HG03354 (cell line): ENCODE data around the gene TBXA2R.
"Not testable (repeated sequence)": the region's sequence is repeated elsewhere in the genome, so short reads cannot be mapped to it uniquely, and the experiment has no call there.

Experiments used
- ATAC-seq: cut with Tn5 transposase; IDR thresholded peaks from one replicate; pipeline ENCODE4 v1.9.1; 2021; ENCODE audit warnings: mild to moderate bottlenecking; ENCODE audit not compliant: unreplicated experiment, poor library complexity, severe bottlenecking

Gene TBXA2R

DNA sequence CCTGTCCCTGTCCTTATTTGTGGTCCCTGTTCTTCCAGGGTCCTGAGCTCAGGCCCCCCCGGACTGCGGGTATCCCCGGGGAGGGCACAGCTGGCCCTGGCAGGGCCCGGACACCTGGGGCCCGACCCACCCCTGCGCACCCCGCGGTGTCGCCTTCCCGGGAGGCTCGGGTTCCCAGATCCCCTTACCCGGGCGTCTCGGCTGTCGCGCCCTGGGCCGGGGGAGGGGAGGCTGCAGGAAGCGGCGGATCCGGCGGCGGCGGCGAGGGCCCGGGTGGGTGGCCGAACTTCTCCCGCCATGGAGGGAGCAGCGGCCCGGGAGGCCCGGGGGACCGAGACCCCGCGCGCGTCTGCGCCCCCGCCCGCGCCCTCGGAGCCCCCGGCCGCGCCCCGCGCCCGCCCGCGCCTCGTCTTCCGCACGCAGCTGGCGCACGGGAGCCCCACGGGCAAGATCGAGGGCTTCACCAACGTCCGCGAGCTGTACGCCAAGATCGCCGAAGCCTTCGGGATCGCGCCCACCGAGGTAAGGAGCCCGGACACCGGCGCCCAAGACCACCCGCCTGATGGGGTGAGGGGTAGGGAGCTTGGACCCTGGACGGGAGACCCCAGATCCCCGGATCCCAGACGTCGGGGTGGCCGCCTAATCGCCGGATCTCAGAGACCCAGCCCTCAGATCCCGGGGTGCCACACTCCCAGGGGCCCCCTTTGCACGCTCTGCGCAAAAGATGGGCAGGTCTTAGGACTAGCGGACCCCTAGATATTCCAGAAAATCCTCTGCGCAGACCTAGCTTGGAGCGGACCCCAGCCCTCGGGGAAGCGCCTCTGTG is 21.2 kb downstream of the TBXA2R start, which contains the start of gene GIPC3:
TSS of gene GIPC3 (plus strand) at position 178 of the 826 bp plus-strand sequence. CDS start at position 298, 120 bp downstream.
- ATAC-seq, result no peak

DNA sequence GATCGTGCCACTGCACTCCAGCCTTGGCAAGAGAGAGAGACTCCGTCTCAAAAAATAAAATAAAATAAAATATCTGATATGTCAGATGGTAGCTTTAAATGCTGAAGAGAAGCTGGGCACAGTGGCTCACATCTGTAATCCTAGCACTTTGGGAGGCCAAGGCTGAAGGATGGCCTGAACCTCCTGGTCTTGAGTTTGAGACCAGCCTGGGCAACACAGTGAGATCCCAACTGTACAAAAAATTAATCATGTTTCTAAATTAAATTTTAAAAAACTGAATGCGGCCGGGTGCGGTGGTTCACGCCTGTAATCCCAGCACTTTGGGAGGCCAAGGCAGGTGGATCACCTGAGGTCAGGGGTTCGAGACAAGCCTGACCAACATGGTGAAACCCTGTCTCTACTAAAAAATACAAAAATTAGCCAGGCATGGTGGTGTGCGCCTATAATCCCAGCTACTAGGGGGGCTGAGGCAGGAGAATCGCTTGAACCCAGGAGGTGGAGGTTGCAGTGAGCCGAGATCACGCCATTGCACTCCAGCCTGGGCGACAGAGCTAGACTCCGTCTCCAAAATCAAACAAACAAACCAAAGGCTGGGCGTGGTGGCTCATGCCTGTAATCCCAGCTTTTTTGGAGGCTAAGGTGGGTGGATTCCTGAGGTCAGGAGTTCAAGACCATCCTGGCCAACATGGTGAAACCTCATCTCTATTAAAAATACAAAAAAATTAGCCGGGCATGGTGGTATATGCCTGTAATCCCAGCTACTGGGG is 22.5 kb downstream of the TBXA2R start:
- ATAC-seq, result not testable (repeated sequence)

DNA sequence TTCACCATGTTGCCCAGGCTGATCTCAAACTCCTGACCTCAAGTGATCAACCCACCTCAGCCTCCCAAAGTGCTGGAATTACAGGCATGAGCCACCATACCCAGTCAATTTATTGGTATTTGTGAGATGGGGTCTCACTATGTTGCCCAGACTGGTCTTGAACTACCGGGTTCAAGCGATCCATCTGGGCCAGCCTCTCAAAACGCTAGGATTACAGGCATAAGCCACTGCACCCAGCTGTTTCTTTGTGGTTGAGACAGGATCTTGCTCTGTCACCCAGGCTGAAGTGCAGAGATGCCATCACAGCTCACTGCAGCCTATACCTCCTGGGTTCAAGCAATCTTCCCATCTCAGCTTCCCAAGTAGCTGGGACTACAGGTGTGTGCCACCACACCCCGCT is 24.9 kb downstream of the TBXA2R start:
- ATAC-seq, result not testable (repeated sequence)

DNA sequence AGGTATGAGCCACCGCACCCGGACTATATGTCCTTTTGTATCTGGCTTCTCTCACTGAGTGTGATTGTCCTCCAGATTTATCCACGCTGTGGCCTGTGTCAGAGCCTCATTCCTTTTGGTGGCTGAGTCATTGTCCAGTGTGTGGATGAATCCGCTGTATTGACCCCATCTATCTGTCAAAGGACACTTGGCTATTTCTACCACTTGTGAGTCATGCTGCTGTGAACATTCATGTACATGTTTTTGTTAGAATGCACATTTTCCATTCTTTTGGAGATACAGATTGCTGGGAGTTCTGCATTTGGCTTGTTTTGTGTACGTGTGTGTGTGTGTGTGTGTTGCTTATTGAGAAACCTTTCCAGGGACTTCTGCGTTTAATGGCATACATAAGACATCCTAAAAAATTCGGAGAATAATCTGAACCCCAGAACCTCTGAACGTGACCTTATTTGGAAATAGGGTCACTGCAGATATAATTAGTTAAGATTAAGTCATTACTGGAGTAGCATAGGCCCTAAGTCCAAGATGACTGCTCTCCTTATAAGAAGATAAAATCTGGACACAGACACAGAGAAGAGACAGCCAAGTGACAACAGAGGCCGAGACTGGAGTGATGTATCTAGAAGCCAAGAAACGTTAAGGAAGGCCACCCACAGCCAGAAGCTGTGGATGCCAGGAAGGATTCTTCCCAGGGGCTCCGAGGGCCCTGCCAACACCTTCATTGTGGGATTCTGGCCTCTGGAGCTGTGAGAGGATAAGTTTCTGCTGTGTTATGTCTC is 26.3 kb downstream of the TBXA2R start:
- ATAC-seq, result no peak

DNA sequence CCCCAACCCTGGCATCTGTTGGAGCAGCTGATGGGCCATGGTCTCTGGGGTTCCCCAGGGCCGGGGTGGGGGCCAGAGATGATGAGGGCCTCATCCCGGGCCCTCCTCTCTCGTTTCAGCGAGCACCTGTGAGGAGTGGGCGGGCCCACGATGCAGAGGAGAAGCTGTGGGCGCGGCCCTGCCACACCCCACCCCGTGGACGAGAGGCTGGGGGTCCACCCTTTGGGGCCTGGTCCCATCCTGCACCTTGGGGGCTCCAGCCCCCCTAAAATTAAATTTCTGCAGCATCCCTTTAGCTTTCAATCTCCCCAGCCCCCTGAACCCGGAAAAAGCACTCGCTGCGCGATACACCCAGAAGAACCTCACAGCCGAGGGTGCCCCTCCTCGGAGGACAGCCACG is 28.3 kb downstream of the TBXA2R start:
- ATAC-seq, result no peak

DNA sequence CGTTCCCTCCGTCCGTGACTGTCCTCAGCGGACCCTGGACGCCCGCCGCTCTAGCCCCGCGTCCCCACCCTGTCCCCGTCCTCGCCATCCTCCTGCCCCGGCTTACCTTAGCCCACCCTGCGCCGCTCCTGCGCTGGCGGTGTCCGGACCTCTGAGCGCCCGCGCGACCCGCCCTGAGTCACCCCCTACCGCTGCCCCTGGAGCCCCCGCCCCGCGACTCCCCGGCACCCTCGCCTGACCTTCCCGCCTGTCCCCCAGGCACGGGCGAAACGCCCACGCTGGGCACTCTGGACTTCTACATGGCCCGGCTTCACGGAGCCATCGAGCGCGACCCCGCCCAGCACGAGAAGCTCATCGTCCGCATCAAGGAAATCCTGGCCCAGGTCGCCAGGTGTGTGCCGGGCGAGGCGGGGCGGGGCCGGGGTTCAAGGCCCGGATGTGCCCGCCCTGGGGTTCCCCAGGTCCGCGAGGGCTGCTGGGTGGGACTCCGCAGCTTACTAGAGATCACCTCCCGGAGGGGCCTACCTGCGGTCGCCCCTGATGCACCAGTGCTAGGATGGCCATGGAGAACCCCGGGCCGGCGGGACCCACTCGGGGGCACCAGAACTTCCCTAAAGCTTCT is 28.8 kb downstream of the TBXA2R start:
- no peak for ATAC-seq

DNA sequence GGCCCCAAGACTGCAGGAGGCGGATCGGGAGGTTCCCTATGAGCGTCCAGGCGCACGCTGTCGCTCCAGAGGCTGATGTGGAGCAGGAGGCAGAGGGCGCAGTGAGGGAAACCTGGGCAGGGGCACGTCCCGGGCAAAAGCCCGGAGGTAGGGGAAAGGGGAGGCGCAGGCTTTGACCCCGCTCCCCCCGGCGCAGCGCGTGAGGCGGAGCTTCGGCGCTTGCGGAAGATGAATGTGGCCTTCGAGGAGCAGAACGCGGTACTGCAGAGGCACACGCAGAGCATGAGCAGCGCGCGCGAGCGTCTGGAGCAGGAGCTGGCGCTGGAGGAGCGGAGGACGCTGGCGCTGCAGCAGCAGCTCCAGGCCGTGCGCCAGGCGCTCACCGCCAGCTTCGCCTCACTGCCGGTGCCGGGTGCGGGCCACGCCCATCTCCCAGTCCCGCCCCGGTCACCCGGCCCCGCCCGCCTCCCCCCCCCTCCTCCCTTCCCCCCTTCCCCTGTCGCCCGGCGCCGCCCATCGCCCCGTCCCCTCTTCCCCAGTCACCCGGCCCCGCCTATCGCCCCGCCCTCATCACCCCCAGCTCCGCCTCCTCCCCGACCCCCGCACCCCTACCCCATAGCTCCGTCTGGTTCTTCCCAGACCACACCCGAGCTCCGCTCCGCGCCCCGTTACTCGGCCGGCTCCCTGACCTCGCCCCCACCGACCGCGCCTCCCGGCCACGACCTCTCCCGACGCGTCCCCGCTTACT is 29.8 kb downstream of the TBXA2R start:
- ATAC-seq, result no peak

DNA sequence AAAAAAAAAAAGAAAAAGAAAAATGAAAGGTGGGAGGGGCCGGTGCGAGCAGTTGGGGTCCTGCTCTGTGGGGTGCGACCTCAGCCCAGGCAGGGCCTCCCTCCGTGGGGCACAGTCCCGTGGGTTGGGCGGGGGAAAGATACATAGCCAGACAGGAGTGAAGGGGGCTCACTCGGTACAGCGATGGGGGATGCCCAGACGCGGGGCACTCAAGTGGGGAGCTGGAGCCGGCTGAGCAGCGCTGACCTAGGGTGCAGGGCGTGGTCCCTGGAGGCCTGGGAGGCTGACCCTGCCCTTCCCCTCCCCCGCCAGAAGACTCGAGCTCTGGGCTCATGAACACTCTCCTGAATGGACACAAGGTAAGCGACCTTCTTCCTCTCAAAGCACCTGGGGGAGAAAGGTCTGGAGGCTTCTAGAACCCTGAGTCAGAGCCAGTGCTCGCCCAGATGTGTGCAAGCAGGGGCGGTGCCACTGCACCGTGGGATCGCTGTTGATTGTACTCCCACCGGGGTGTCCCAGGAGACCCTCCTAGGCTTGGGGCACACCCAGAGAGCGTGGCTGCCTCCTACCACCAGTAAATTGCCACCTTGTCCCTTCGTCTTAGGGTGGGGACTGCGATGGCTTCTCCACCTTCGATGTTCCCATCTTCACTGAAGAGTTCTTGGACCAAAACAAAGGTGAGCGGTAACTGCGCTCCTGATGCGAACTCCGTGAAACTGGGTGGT is 30.6 kb downstream of the TBXA2R start:
- ATAC-seq, result no peak

DNA sequence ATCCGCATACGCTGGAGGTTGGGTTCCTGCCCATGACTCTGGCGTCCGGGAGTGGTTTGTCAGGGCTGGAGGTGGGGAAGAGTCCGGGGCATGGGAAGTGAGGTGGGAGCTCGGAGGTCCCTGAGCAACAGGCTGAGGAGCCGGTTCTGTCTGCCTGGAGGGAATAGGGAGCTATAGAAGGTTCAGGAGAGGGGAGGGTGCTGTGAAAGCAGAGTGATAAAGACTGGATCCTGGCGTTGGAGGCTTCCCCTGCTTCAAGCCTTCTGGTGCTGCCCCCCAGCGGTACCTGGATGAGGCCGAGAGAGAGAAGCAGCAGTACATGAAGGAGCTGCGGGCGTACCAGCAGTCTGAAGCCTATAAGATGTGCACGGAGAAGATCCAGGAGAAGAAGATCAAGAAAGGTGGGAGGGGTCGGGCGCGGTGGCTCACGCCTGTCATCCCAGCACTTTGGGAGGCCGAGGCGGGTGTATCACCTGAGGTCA is 31.4 kb downstream of the TBXA2R start:
- ATAC-seq, result no peak

DNA sequence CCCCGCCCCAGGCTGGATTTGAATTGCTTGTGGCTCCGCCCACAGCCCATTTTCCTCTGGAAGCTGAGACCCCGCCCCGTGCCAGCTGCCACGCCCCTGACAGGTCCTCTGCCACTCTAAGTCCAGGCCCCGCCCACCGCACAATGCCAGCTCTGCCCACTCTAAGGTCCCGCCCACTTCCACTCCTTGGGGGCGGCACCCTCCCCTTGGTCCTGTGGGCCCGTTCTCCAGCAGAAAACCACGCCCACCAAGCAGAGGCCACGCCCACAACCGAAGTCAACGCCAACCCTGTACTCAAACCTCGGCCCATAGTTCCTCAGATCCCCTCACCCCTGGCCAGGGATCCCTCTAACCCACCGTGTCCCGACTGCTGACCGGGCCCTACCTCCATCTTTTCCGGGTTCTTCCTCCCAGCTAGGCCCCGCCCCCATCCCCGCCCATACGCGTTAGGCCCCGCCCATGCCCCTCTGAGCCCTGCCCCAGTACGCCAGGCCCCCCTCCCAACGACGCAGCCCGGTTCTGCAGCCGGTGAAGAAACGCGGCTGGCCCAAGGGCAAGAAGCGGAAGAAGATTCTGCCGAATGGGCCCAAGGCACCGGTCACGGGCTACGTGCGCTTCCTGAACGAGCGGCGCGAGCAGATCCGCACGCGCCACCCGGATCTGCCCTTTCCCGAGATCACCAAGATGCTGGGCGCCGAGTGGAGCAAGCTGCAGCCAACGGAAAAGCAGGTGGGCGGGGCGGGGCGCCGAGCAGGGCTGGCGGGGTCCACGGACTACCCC is 32.6 kb downstream of the TBXA2R start:
- ATAC-seq, result no peak

DNA sequence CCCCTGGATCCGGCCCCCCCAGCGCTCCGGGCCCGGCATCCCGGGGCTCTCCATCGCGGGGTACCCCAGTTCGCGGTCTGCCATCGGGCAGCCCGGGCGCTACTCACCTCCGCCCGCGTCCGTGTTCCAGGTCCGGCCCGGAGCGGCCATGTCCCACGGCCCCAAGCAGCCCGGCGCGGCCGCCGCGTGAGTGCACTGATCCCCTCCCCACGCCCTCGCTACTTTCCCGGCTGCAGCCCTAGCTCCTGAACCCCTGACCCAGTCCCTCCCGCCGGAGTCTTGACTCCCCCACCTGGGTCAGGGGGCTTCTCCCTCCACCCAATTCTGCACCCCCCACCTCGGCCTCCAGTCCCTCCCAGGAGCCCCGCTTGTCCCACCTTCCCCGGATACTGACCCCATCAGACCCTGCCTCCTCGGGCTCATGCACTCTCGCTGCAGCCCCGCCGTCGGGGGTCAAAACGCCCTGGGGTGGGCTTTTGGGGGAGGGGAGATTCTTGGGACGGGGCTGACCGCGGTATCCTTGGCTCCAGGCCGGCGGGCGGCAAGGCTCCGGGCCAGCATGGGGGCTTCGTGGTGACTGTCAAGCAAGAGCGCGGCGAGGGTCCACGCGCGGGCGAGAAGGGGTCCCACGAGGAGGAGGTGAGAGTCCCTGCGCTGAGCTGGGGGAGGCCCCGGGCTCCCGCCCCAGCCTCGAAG is 33.4 kb downstream of the TBXA2R start:
- peak; percentile 17 for ATAC-seq

DNA sequence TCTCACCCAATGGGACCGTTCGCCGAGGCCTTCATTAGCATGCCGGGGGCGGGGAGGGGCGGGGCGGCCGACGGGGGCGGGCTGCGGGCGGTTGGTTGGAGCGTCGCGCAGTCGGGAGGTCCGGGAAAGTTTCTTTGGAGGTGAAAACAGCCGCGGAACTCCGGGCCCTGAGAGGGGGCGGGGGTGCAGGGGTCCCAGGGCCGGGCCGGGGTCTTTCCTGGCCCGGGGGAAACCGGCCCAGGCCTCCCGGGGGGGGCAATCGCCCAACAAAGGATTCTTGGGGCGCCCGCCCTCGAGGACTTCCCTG is 33.9 kb downstream of the TBXA2R start, which contains the start of gene HMG20B:
TSS of gene HMG20B (plus strand) at position 90 of the 307 bp plus-strand sequence. CDS start 366 bp downstream, outside the sequence.
- no peak for ATAC-seq

DNA sequence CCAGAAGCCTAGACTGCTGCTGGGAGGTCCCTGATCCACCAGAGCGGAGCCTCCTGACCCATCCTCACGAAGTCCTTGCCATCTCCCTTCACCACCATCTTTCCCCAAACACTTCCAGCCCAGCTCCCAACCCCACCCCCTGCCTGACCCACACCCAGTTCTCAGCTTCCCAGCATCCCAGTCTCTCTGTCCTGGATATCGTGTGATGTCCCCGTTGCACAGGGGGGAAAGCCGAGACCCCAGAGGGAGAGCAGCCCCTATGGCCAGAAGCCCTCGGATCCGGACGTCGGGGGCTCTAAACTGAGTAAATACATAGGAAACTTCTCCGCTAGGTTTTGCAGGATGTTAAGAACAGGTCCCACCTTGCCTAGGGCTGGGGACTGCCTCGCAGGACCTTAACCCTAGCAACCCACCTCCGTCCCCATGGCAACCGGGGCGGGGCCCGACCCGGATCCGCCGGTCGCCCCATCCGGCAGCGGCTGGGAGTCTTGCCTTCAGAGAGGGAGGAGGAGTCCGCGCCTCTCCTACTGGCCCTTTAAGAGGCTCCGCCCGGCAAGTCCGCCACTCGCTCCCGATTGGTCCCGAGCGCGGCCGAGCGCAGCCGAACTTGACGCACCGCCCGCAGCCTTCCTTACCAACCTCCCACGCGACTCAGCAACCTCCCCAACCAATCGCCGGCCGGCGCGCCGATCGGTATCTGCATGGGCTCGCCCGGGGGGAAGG is 34.4 kb downstream of the TBXA2R start:
- ATAC-seq, result peak; percentile 86

DNA sequence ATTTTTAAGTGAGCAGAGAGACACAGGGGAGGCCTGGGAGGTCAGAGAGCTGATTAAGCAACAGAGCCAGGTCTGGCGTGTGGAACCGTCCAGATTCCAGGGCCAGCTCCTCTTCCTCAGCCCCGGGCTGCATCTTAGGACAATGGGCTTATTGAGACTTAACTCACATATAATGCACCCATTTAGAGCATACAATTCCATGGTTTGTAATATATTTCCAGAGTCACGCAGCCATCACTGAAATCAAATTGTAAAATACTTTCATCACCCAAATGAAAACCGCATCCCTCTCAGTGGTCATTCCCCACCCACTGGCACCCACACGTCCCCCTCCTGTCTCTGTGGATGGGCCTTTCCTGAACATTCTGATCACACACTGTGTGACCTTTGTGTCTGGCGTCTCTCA is 36.1 kb downstream of the TBXA2R start:
- no peak for ATAC-seq

DNA sequence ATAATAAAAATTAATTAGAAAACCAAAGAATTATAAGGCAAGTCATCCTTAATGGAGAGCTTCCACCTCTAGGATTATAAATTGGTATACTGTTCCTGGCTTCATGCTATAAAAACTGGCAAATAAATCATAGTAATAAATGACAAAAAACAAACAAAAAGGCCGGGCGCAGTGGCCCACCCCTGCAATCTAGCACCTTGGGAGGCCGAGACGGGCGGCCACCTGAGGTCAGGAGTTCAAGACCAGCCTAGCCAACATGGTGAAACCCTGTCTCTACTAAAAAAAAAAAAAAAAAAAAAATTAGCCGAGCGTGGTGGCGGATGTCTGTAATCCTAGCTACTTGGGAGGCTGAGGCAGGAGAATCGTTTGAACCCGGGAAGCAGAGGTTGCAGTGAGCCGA is 36.6 kb downstream of the TBXA2R start:
- not testable (repeated sequence) for ATAC-seq

DNA sequence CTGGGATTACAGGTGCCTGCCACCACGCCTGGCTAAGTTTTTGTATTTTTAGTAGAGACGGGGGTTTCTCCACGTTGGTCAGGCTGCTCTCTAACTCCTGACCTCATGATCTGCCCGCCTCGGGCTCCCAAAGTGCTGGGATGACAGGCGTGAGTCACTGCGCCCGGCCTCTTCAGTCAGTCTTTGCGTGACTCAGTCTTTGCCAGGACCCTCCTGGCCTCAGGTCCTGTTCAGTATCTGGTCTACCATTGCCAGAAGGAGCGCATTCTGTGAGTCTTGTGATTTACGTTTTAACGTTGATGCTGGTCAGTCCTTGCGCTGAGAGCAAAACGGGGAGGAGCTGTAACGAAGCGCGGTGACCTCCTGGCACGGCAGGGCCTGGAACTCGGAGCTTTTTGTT is 41.5 kb downstream of the TBXA2R start:
- no peak for ATAC-seq
